ENCODE measurements around the gene ANXA6. TPM values are rescaled to one million over a fixed set of nuclear protein-coding genes. Genes with fewer than 3 reads are reported as not detected.

ANXA6 gene
- total and polyA plus RNA-seq, 4 experiments from 2014 or later = 229 to 342 (median 324) TPM

GRCh38 chr5:151167022-151167421 lies 9.4 kb upstream of the ANXA6 start:
- H3K27me3 ChIP-seq (ENCODE audit: insufficient read depth, low read length) = no peaks in the 10 kb centered on the region
- H3K36me3 ChIP-seq (ENCODE audit: insufficient read depth, low read length) = no peaks in the 10 kb centered on the region
- Mint-ChIP-seq H3K4me3 (no peak overlapping the region), H3K27me3 (no peaks in the 10 kb centered on the region), H3K36me3 (no peaks in the 10 kb centered on the region), H3K4me1 (peaks cover 25 to 37% (median 27%) of the 10 kb centered on the region in 4 donors), H3K9me3 (peaks cover 0 to 7% (median 0%) of the 10 kb centered on the region in 8 donors), H3K27ac (peak overlapping the region in 3 of 7 donors; percentile 42 to 68 (median 55))
- H3K4me3 ChIP-seq (ENCODE audit: low read length in 2 of 2) = no peak overlapping the region
- peaks cover 8% of the 10 kb centered on the region for H3K4me1 ChIP-seq (ENCODE audit: insufficient read depth, low read length)
- H3K27ac ChIP-seq (ENCODE audit: low read depth, low read length) = no peak overlapping the region
- DNase-seq = no peak
- ChIA-PET POLR2A (ENCODE audit: partially characterized antibody) (interaction anchor here (1.1 to 5.8 kb wide), 5 partner anchors 11 to 57 kb away, joined by 3 to 67 read pairs (median 5); partner anchors contain the start of gene CCDC69), CTCF (ENCODE audit: partially characterized antibody) (interaction anchor here (1.2 to 40.5 kb wide), 7 partner anchors 34 to 115 kb away, joined by 3 to 2066 read pairs (median 34); partner anchors contain the start of genes ANXA6 and CCDC69)
- intact Hi-C loops (cut with micrococcal nuclease) = no loop called here
- no peaks in the 10 kb centered on the region for H3K9me3 ChIP-seq (ENCODE audit: control insufficient read depth in 1 of 2, low read length in 2 of 2)

GRCh38 chr5:151164687-151165392 lies 7.3 kb upstream of the ANXA6 start:
- Histone ChIP-seq H3K27me3 (ENCODE audit: insufficient read depth, low read length) (no peaks in the 10 kb centered on the region), H3K9me3 (ENCODE audit: control insufficient read depth in 1 of 2, low read length in 2 of 2) (no peaks in the 10 kb centered on the region), H3K27ac (ENCODE audit: low read depth, low read length) (no peak overlapping the region), H3K36me3 (ENCODE audit: insufficient read depth, low read length) (no peaks in the 10 kb centered on the region), H3K4me3 (ENCODE audit: low read length in 2 of 2) (no peak overlapping the region), H3K4me1 (ENCODE audit: insufficient read depth, low read length) (no peaks in the 10 kb centered on the region)
- Mint-ChIP-seq H3K4me1 (peaks cover 14 to 22% (median 19%) of the 10 kb centered on the region in 4 donors), H3K4me3 (peak overlapping the region in 1 of 8 donors; percentile 4), H3K27me3 (no peaks in the 10 kb centered on the region), H3K27ac (peak overlapping the region in 5 of 7 donors; percentile 10 to 75 (median 52)), H3K36me3 (no peaks in the 10 kb centered on the region), H3K9me3 (peaks cover 0 to 3% (median 0%) of the 10 kb centered on the region in 8 donors)
- peak; percentile 78 to 84 (median 81) for DNase-seq
- CTCF ChIA-PET (ENCODE audit: partially characterized antibody) = interaction anchor here (0.6 to 40.5 kb wide), 38 partner anchors 13 to 706 kb away, joined by 3 to 2066 read pairs (median 4); partner anchors contain the start of genes ANXA6, CCDC69 and GM2A
- intact Hi-C loops (cut with micrococcal nuclease) = loop anchor here (1.0 to 2.0 kb wide), 5 partner anchors 15 to 364 kb away; no protein-coding TSS in a partner anchor
- POLR2A ChIA-PET (ENCODE audit: partially characterized antibody) = interaction anchor here (0.7 to 5.8 kb wide), 19 partner anchors 8 to 106 kb away, joined by 3 to 67 read pairs (median 5); partner anchors contain the start of gene CCDC69

GRCh38 chr5:151162776-151163175 lies 5.2 kb upstream of the ANXA6 start:
- Mint-ChIP-seq H3K9me3 (no peaks in the 10 kb centered on the region), H3K27me3 (no peaks in the 10 kb centered on the region), H3K36me3 (no peaks in the 10 kb centered on the region), H3K4me1 (peaks cover 24 to 35% (median 29%) of the 10 kb centered on the region in 4 donors), H3K27ac (peak overlapping the region in 1 of 7 donors; percentile 22), H3K4me3 (no peak overlapping the region)
- Histone ChIP-seq H3K4me3 (ENCODE audit: low read length in 2 of 2) (no peak overlapping the region), H3K27me3 (ENCODE audit: insufficient read depth, low read length) (no peaks in the 10 kb centered on the region), H3K36me3 (ENCODE audit: insufficient read depth, low read length) (no peaks in the 10 kb centered on the region), H3K9me3 (ENCODE audit: control insufficient read depth in 1 of 2, low read length in 2 of 2) (no peaks in the 10 kb centered on the region), H3K27ac (ENCODE audit: low read depth, low read length) (no peak overlapping the region), H3K4me1 (ENCODE audit: insufficient read depth, low read length) (peaks cover 14% of the 10 kb centered on the region)
- CTCF ChIA-PET (ENCODE audit: partially characterized antibody) = interaction anchor here (0.9 to 40.5 kb wide), 5 partner anchors 30 to 111 kb away, joined by 3 to 2066 read pairs (median 98); partner anchors contain the start of gene ANXA6
- POLR2A ChIA-PET (ENCODE audit: partially characterized antibody) = interaction anchor here (1.1 to 5.8 kb wide), 5 partner anchors 9 to 61 kb away, joined by 3 to 67 read pairs (median 5); partner anchors contain the start of gene CCDC69
- intact Hi-C loops (cut with micrococcal nuclease) = no loop called here
- DNase-seq = no peak

GRCh38 chr5:151159649-151160373 lies 2.2 kb upstream of the ANXA6 start:
- Mint-ChIP-seq H3K27me3 (no peaks in the 10 kb centered on the region), H3K4me3 (peak overlapping the region in 6 of 8 donors; percentile 9 to 70 (median 61)), H3K27ac (peak overlapping the region in 6 of 7 donors; percentile 61 to 97 (median 82)), H3K9me3 (no peaks in the 10 kb centered on the region), H3K4me1 (peaks cover 28 to 56% (median 37%) of the 10 kb centered on the region in 4 donors), H3K36me3 (peaks cover 0 to 20% of the 10 kb centered on the region in 2 donors)
- POLR2A ChIA-PET (ENCODE audit: partially characterized antibody) = interaction anchor here (1.7 kb wide), 1 partner anchor 10 kb away, joined by 10 read pairs; no protein-coding TSS in a partner anchor
- no peak for DNase-seq
- H3K9me3 ChIP-seq (ENCODE audit: control insufficient read depth in 1 of 2, low read length in 2 of 2) = no peaks in the 10 kb centered on the region
- intact Hi-C loops (cut with micrococcal nuclease) = loop anchor here (5.0 to 10.0 kb wide), 4 partner anchors 155 to 748 kb away; partner anchors contain the start of genes CD74 and G3BP1
- H3K27me3 ChIP-seq (ENCODE audit: insufficient read depth, low read length) = no peaks in the 10 kb centered on the region
- H3K36me3 ChIP-seq (ENCODE audit: insufficient read depth, low read length) = no peaks in the 10 kb centered on the region
- H3K4me3 ChIP-seq (ENCODE audit: low read length in 2 of 2) = no peak overlapping the region
- H3K27ac ChIP-seq (ENCODE audit: low read depth, low read length) = no peak overlapping the region
- CTCF ChIA-PET (ENCODE audit: partially characterized antibody) = interaction anchor here (40.5 kb wide), 1 partner anchor 27 kb away, joined by 2066 read pairs; the partner anchor contains the start of gene ANXA6
- peaks cover 34% of the 10 kb centered on the region for H3K4me1 ChIP-seq (ENCODE audit: insufficient read depth, low read length)

- POLR2A ChIA-PET (ENCODE audit: partially characterized antibody) = interaction anchor here (0.8 to 13.9 kb wide), 13 partner anchors 10 to 709 kb away, joined by 3 to 249 read pairs (median 9); partner anchors contain the start of genes CCDC69, GM2A and RPS14
- peaks cover 7 to 28% of the 10 kb centered on the region in 2 donors for H3K36me3 Mint-ChIP-seq
- H3K27me3 ChIP-seq (ENCODE audit: insufficient read depth, low read length) = no peaks in the 10 kb centered on the region
- DNase-seq = no peak
- no peaks in the 10 kb centered on the region for H3K36me3 ChIP-seq (ENCODE audit: insufficient read depth, low read length)
- H3K9me3 Mint-ChIP-seq = no peaks in the 10 kb centered on the region
- peaks cover 32 to 67% (median 45%) of the 10 kb centered on the region in 4 donors for H3K4me1 Mint-ChIP-seq
- CTCF ChIA-PET (ENCODE audit: partially characterized antibody) = interaction anchor here (1.2 to 50.2 kb wide), 3 partner anchors 5 to 80 kb away, joined by 4 to 2066 read pairs (median 2066); partner anchors contain the start of gene ANXA6
- peak overlapping the region; percentile 80 to 90 for H3K4me3 ChIP-seq (ENCODE audit: low read length in 2 of 2)
- H3K27ac Mint-ChIP-seq = peak overlapping the region; percentile 92 to 99 (median 96)
- H3K4me3 Mint-ChIP-seq = peak overlapping the region; percentile 91 to 99 (median 97)
- intact Hi-C loops (cut with micrococcal nuclease) = loop anchor here (5.0 to 10.0 kb wide), 4 partner anchors 157 to 746 kb away; partner anchors contain the start of genes CD74 and G3BP1
- H3K9me3 ChIP-seq (ENCODE audit: control insufficient read depth in 1 of 2, low read length in 2 of 2) = no peaks in the 10 kb centered on the region
- no peaks in the 10 kb centered on the region for H3K27me3 Mint-ChIP-seq
- peak overlapping the region; percentile 84 for H3K27ac ChIP-seq (ENCODE audit: low read depth, low read length)
- peaks cover 49% of the 10 kb centered on the region for H3K4me1 ChIP-seq (ENCODE audit: insufficient read depth, low read length)
Observed at GRCh38 chr5:151158287-151158661, 695 bp upstream of the ANXA6 start.

- intact Hi-C loops (cut with micrococcal nuclease) = loop anchor here (2.0 to 10.0 kb wide), 9 partner anchors 30 to 744 kb away; partner anchors contain the start of genes CD74, G3BP1, GM2A and TNIP1
- Histone ChIP-seq H3K4me1 (ENCODE audit: insufficient read depth, low read length) (peaks cover 64% of the 10 kb centered on the region), H3K27ac (ENCODE audit: low read depth, low read length) (peak overlapping the region; percentile 84), H3K9me3 (ENCODE audit: control insufficient read depth in 1 of 2, low read length in 2 of 2) (no peaks in the 10 kb centered on the region), H3K4me3 (ENCODE audit: low read length in 2 of 2) (peak overlapping the region; percentile 80 to 90), H3K36me3 (ENCODE audit: insufficient read depth, low read length) (no peaks in the 10 kb centered on the region), H3K27me3 (ENCODE audit: insufficient read depth, low read length) (no peaks in the 10 kb centered on the region)
- H3K9me3 Mint-ChIP-seq = no peaks in the 10 kb centered on the region
- peaks cover 10 to 39% of the 10 kb centered on the region in 2 donors for H3K36me3 Mint-ChIP-seq
- H3K27ac Mint-ChIP-seq = peak overlapping the region; percentile 93 to 99 (median 97)
- peaks cover 45 to 82% (median 57%) of the 10 kb centered on the region in 4 donors for H3K4me1 Mint-ChIP-seq
- peak overlapping the region; percentile 91 to 99 (median 97) for H3K4me3 Mint-ChIP-seq
- no peaks in the 10 kb centered on the region for H3K27me3 Mint-ChIP-seq
- ChIA-PET CTCF (ENCODE audit: partially characterized antibody) (interaction anchor here (0.6 to 50.2 kb wide), 6 partner anchors 3 to 707 kb away, joined by 3 to 2066 read pairs (median 4); partner anchors contain the start of gene ANXA6), POLR2A (ENCODE audit: partially characterized antibody) (interaction anchor here (1.0 to 13.9 kb wide), 19 partner anchors 8 to 96 kb away, joined by 3 to 249 read pairs (median 9); partner anchors contain the start of genes CCDC69, GM2A and TNIP1)
- DNase-seq = no peak
Observed at GRCh38 chr5:151156507-151157420, 815 bp downstream of the ANXA6 start.
